Measurements from ENCODE around the gene PRPF19.

GRCh38 chr11:60872961-60873524, 33.3 kb downstream of the PRPF19 start:
- no peak for TF ChIP-seq CTCF (IDR thresholded peaks at IDR 0.05)
- TF ChIP-seq POLR2A (IDR thresholded peaks at IDR 0.05): no peak
- TF ChIP-seq POLR2AphosphoS5 (IDR thresholded peaks at IDR 0.05): no peak
- TF ChIP-seq EP300 (IDR thresholded peaks at IDR 0.05): no peak

Data from gastroesophageal sphincter (tissue), 3 donors.